WI38 (cell line): ENCODE measurements around the gene CDKN2B-AS1.
A peak's percentile ranks its signal among the peaks of the same experiment; 100 is the strongest.

Experiments used
- H3K4me3 ChIP-seq: 2 replicates; pipeline ENCODE4 v1.5.1; 2011; ENCODE audit warnings: low read depth, mild to moderate bottlenecking, control low read depth, low read length
- CTCF ChIP-seq: IDR thresholded peaks from 2 replicates; pipeline ENCODE4 v1.5.1; 2012; ENCODE audit warnings: low read depth, mild to moderate bottlenecking, control low read depth, low read length

Gene CDKN2B-AS1

GRCh38 chr9:21996858-21997257 is 2.3 kb downstream of the CDKN2B-AS1 start:
- no peak for TF ChIP-seq CTCF
- no peak overlapping the region for H3K4me3 ChIP-seq

GRCh38 chr9:21997480-21997879 is 2.9 kb downstream of the CDKN2B-AS1 start:
- no peak for TF ChIP-seq CTCF
- H3K4me3 ChIP-seq = no peak overlapping the region

GRCh38 chr9:21998026-21998425 is 3.4 kb downstream of the CDKN2B-AS1 start:
- H3K4me3 ChIP-seq = no peak overlapping the region
- no peak for TF ChIP-seq CTCF

- no peak for TF ChIP-seq CTCF
- no peak overlapping the region for H3K4me3 ChIP-seq
Measured at GRCh38 chr9:22002038-22002437, 7.4 kb downstream of the CDKN2B-AS1 start.

GRCh38 chr9:22005021-22005701 is 10.6 kb downstream of the CDKN2B-AS1 start:
- no peak for TF ChIP-seq CTCF
- no peak overlapping the region for H3K4me3 ChIP-seq

- no peak overlapping the region for H3K4me3 ChIP-seq
- TF ChIP-seq CTCF = no peak
Measured at GRCh38 chr9:22005702-22006606, 11.4 kb downstream of the CDKN2B-AS1 start.

GRCh38 chr9:22008384-22008716 is 13.8 kb downstream of the CDKN2B-AS1 start:
- TF ChIP-seq CTCF = no peak
- H3K4me3 ChIP-seq = peak overlapping the region; percentile 75
